GM19467 (cell line): Measurements from ENCODE around the gene GABBR2.
"Not testable (repeated sequence)": the region's sequence is repeated elsewhere in the genome, so short reads cannot be mapped to it uniquely, and the experiment has no call there.

Source experiments
- ATAC-seq: cut with Tn5 transposase; IDR thresholded peaks from one replicate; pipeline ENCODE4 v1.9.1; 2021; ENCODE audit warnings: mild to moderate bottlenecking, moderate library complexity; ENCODE audit not compliant: unreplicated experiment

Gene GABBR2

DNA sequence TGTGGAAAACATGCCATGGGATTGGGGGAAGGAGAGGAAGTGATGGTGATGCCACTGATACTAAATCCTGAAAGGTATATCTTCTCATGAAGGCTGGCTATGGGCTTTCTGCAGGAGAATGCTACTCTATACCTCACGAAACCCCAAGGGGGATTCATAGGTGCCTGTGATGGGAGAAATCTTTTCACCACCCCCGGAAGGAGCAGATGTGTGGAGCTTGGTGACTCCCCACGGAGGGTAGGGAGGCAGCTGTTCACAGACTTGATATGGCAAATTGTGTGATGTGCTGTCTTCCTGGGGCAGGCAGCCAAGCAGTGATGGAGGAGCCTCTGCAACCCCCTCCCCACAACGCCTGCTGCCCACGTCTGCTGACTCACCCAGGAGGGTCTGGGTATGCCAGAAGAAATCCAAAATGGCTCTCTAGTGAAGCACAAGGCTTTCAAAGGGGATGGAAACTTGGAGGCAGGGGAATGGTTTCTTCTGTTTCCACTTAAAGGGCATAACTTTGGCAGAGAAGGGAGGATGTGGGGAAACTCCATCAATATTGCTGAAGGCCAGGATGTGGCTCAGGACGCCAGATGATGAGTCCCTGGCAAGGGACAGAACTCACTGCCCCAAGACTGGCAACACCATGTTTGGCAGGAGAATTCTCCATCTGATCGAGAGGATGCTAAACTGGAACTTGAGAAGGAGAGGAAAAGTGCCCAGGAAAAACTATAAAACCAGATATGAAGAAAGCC, 188.3 kb downstream of the GABBR2 start:
- no peak for ATAC-seq

DNA sequence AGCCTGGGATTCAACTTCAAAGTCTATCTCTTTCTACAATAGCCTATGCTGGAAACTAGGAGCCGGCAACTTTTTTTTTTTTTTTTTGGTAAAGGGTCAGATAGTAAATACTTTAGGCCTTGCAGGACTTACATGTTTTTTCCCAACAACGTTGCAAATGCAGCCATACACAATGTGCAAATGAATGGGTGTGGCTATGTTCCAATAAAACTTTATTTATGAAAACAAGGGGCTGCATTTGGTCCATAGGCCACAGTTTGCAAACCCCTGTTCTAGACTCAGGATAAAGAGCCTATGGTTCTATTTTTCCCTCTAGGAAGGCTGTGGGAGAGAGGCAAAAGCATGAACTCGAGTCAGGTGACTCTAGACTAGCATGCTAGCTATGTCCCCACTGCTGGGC, 189.1 kb downstream of the GABBR2 start:
- no peak for ATAC-seq

DNA sequence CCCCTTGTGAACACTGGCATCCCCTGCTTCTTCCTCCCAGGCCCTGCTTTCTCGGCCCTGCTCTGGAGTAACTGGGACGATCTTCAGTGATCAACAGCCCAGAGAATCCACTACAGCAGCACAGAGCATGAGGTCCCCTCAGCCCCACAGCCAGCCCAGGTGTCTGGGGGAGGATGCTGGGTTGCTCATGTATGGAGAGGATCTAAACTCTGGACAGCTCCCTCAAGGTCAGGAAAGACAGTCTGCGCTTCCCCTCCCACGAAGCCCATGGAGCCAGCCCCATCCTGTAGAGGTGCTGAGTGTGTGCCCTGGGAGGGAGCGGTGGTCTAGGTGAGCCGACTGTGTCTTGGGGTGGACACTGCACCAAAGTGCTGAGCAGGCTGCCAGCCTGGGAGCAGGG, 190.2 kb downstream of the GABBR2 start:
- no peak for ATAC-seq

DNA sequence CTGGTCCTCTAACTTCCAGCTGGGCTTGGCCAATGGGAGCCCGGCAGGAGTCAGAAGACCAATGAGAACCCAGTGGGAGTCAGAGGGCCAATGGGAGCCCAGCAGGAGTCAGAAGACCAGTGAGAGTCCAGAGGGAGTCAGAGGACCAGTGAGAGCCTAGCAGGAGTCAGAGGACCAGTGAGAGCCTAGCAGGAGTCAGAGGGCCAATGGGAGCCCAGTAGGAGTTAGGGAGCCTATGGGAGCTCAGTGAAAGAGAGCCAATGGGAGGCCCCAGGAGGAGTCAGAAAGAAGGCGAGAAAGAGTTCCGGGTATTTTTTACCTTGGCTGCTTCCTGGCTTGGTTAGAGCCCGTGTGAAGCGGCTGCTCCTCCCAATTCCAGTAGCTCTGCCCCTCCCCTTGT, 191.0 kb downstream of the GABBR2 start:
- no peak for ATAC-seq

DNA sequence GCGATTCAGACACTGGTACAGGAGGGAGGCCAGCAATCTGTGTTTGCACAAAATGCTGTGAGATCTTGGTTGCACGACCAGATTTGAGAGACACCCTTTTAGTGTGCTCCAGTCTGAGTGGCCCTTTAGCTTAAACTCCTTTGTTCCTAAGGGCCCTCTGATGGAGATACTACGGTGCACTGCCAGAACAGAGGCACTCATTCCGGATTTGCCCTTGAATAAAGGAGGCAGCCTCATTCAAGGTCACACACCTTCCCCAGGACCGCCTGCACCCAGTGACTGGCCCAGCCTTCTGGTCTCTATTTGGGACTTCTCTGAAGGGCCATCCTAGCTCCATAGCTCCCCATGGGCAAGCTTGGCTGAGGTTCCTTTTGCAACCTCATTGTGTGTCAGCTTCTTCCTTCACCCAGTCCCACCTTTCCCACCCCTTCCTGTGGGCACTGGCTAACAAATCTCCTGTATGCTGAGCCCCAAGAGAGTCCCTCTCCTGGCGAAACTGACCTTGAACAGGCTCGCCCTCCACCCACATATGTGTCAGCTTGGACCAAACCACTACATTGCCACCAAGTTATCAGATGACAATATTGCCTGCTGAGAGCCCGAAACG, 191.7 kb downstream of the GABBR2 start:
- no peak for ATAC-seq

DNA sequence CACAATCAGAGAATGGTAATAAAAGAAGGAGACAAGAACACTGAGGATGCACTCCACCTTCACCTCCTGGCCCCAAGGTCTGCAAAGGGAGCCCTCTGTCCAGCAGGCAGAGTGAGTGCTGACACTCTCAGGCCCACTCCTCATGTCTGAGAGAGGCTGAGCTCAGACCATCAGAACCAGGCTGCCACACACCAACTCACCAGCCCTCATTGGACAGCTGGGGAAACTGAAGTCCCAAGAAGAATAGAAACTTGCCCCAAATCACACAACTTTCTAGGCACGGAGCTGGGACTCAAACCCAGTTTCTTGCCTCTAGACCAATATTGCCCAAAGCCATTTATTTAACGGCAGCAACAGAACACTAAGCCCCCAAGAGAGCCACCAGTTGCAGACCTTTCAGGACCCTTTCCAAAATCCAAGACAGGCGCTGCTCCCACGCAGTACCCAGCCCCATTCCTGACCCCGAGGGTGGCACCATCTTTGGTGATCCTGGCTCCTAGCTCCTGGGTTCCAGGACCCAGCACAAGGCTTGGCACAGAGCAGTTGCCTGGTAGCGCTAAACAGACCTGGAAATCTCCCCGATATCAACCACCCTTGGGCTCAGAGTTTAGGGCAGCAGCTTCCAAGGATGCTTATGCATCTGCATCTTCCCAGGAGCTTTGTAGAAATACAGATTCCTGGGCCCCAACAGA, 192.4 kb downstream of the GABBR2 start:
- no peak for ATAC-seq

DNA sequence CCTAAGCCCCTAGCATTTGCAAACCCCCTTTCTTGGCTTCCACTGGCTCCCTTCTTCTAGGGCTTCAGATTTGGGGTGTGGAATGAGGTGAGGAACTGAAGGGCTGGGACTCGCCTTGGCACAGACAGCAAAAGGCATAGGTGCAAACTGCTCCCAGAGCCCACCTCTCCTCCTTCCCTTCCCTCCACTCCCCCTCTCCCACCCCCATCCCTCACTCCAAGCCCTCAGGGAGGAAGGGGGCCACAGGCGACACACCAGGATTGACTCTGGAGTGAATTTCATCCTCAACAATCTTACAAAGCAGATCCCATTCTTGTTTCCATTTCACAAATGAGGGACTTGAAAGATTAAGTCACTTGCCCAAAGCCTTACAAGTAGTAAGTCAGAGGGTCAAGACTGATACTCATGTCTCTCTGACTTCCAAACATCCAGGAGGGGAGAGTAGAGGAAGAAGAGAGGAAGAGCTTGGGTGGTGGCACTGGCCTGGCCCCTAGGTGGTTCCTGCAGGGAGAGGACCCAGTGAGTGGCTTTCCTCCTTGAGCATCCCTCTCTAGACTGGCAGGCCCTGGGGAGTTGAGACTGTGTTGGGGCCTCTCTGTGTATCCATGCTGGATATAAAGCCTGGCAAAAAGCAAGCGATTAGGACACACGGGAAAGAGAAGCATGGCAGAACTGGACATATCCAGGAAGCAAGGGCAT, 193.1 kb downstream of the GABBR2 start:
- no peak for ATAC-seq

DNA sequence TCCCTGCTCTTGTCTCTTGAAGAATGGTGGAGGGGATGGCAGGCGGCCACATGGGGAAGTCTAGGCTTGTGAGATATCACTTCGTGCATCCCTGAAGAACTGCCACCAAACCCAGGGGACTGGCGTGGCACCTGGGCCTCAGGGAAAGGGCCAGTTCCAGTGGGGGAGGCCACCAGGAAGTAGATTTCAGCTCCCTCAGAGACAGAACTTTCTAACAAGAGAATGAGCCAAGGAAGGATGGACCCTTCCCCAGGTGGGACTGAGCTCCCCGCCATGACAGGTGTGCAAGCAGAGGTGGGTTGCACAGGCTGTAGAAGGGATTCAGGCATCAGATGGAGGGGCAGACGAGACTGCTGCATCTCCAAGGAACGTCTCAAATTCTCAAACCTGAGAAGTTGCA, 193.9 kb downstream of the GABBR2 start:
- ATAC-seq, result no peak

DNA sequence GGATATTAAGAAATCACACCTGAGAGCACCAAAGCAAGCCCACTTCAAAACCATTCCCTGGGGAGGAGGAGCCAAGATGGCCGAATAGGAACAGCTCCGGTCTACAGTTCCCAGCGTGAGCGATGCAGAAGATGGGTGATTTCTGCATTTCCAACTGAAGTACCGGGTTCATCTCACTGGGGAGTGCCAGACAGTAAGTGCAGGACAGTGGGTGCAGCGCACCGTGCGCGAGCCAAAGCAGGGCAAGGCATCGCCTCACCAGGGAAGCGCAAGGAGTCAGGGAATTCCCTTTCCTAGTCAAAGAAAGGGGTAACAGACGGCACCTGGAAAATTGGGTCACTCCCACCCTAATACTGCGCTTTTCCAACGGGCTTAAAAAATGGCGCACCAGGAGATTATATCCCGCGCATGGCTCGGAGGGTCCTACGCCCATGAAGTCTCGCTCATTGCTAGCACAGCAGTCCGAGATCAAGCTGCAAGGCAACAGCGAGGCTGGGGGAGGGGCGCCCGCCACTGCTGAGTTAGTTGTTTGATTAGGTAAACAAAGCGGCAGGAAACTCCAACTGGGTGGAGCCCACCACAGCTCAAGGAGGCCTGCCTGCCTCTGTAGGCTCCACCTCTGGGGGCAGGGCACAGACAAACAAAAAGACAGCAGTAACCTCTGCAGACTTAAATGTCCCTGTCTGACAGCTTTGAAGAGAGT, 200.4 kb downstream of the GABBR2 start:
- not testable (repeated sequence) for ATAC-seq

DNA sequence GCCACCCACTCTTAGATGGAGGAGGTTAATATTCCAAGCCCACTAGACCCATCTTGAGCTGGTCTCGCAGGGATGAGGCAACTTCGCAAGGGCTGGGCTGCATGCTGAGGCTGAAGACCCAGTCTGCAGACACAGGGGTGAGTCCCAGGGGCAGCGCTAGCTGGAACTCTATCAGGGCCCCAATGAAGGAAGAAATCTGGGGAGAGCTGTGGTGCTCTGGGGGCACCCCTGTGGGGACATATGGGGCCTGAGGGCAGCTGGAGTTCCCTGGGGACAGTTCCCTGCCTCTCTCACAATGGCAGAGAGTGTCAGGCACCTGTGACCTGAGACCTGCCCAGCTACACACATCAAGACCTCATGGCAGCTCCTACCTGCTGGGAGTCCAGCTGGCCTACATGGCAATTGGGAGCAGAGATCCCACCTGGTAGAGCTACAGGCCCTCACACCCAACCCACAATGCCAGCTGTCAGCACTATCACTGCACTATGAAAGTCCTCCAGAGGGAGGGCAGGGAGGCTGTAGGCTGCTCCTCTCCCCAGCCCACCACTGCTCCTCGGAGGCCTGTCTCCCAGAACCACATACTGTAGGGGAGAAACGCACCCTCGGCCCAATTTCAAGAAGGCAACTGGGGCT, 202.2 kb downstream of the GABBR2 start:
- ATAC-seq, result no peak

DNA sequence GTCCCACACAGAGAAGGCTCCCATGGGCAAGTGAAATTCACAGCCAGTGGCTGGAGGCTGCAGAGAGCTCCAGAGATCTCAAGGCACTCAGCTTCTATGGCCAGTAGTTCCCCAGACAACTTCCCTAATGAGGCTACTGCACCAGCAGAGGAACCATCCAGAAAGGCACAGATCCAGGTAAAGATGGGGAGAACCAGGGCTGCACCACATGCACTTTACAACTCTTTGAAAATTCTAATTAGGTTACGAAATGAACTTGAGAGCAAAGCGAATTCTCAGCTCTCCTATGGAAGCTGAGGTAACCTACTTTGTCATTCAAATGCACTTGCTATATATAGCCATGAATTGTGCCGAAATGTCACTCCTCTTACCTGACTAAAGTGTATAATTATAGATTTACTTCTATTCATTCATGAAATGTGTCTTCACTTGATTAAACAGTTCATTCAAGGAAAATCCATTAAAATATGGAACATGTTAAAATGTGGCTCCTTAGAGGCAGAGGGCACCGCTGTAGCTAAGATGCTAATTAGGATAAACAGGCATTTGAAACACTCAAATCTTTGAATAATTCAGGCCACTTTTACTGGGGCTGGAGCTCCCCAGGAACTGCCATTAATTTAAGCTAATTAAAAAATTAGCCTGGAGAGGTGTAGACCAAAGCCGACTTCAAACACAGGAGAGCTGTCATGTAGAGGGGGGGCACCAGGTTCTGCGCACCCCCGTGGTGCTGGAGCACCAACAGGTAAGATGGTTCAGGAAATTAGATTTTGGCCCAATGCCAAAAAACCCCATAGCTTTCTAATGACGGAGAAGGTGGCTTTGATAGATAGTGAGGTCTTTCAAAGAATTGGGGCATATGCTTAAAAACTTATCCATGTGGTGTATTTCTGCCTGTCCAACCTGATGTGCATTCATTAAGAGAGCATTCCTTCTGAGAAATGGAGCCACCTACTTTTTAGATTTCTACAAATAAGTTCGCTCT, 204.1 kb downstream of the GABBR2 start:
- no peak for ATAC-seq

DNA sequence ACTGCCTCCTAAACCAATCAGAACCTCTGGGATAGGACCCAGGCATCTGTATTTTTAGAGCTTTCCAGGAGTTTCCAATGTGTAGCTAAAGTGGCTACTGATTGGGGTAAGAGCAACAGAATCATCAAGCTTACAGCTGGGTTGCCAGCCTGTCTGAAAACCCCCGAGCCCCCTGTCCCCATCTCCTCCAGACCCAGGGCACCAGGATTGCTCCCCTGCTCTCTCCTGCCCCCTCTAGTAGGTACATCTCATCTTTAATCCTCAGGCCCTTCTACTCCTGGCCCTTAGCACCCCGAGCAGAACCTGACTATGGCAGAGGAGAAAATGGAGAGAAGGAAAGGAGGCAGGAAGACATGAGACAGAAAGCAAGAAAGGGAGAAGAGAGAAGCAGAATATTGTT, 204.9 kb downstream of the GABBR2 start:
- no peak for ATAC-seq

DNA sequence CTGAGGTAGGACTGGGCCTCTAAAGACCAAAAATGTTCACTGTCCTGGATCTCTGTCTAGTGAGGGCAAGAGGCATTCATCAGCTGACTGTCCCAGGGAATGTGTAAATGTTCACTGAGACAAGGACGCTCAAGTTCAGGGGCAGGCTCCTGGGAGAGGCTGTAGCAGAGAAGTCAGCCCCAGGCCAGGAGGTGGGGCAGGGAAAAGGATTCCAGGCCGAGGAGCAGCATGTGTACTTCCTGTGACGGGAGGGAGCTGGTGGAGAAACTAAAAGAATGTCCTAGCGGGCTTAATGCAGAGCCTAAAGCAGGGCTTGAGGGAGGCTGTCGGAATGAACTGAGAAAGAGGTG, 205.8 kb downstream of the GABBR2 start:
- ATAC-seq, result no peak

DNA sequence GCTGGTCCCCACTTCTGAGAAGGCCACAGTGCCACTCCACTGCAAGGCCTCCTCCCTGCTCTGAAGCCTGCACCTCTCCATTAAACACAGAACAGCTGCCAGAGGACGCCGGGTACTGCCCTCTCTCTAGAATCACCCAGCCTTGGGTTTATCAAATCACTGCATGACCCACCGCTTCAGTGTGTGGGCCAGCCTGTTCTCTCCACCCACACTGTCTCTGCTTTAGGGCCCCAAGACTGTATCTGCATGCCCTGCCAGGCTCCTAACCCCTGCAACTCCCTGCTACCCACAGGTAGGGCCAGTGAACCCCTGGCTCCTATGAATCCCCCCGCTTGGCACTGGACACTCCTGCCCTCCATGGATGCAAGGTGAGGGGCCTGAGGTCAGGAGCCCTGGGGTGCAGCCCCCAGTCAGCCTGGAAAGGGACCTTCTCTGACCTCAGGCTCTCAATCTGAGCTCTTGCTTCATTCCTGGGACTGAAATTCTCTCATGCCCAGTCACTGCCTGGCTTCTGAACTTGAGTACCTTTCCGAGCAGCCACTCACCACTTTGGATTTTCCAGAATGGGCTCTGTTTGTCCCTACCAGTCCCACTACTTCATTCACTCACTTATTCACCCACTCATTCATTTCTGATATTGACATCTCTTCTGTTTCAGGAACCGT, 206.3 kb downstream of the GABBR2 start:
- ATAC-seq, result no peak

DNA sequence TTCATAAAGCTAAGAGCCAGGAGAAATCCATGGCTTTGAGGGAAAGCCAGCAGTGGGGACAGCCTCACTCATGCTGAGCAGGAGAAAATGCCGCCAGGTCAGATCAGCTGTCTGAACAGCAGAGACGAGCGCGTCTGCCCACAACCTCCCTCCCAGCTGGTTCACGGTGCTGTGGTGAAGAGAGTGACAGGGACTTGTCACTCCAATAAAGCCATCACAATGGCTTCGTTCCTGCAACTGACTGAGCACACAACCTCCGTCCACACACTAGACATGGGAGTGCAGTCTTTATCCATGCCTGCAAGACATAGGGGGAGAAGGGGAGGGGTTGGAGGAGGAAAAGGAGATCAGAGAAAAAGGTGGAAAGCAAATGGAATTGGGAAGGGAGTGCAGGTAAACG, 206.9 kb downstream of the GABBR2 start:
- no peak for ATAC-seq

DNA sequence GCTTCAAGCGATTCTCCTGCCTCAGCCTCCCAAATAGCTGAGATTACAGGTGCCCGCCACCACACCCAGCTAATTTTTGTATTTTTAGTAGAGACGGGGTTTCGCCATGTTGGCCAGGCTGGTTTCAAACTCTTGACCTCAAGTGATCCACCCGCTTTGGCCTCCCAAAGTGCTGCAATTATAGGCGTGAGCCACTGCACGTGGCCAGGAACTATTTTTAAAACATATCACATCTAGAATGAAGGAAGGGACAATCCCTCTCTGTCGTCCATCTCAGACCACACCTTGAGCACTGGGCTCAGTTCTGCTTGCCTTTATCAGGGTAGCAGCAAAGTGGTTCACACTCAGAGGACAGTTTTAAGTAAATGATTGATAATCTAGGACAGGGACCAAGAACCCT, 207.5 kb downstream of the GABBR2 start:
- not testable (repeated sequence) for ATAC-seq

DNA sequence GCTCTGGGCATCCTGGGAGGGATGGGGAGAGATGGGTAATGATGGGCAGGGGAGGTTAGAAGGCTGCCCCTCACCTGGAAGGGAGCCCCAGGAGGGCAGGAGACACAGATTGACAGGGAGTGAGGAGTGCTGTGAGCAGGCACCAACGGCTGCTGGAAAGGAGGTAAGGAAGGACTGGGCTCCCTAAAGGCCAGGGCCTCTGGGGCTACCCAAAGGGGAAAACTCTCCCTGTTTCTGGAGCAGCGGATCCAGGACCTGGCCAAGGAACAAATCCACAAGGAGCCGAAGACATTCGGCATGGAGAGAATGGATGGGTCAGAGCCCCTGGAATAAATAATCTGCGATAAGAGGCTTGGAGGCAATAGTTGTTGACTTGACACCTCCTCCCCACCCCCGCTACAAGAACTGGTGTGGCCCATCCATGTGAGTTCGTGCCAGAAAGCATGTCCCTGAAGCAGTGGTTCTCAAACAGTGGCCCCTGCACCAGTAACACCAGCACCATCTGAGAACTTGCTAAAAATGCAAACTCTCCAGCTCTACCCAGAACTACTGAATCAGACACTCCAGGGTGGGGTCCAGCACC, 208.3 kb downstream of the GABBR2 start:
- ATAC-seq, result no peak

DNA sequence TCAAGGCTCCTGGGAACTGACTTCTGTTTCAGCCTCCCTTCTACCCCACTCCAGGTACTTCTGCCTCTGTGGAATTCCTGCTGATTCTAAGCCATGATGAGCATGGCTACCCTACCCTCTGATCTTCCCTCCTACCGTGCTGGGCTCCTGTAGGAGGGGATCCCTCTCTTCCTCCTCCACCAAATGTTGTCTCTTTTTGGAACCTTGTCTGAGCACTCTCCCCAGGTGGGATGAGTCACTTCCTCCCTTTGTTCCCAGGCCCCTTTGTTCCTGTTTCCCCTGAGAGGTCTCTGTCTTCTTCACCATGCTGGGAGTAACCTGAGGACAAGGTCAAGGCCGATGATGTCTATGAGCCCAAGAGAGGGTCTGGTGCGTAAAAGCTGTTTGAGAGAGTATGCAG, 213.2 kb downstream of the GABBR2 start:
- ATAC-seq, result no peak

DNA sequence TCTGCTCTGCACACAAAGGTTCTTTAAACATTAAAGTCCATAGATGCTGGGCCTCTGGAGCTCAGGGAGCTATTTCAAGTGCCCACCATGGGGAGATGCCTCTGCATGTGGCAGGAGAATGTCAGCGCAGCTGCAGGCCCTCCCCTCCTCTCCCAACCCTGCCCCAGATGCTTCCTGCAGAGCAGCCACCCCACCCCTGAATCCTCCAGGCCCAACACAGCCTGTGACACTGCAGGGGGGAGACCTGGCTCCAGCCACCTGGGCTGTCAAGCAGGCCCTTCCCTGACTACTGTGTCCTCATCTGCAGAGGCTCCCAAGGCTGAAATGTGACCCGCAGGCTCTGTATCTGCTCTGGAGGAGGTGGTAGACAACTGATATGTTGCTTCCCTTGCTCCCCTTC, 213.9 kb downstream of the GABBR2 start:
- ATAC-seq, result no peak
